ENCODE data around the gene TSNAXIP1. TPM values are rescaled to one million over a fixed set of nuclear protein-coding genes. Genes with fewer than 3 reads are reported as not detected.

The TSNAXIP1 gene
- total and polyA plus RNA-seq, 2 donors (not counting 1 experiment from before 2014, with no cell fraction given) = 0.97 to 1.2 TPM

DNA sequence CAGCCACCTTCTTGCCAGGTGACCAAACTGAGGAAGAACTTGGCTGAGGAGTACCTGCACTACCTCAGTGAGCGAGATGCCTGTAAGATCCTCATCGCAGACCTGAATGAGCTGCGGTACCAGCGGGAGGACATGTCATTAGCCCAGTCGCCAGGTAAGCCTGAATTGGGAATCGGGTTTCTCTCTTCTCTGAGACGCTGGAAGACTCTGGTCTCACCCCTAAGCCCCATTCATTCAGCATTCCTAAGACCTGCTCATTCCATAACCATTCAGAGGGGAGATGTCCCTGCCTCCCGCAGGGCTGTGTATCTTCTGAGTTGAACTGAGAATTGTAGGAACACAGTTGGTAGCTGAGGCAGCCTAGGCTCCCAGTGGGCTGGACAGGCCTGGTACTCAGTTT, 18.4 kb downstream of the TSNAXIP1 start:
- CTCF ChIA-PET = interaction anchor here (4.6 kb wide), 1 partner anchor 9 kb away, joined by 23 read pairs; no protein-coding TSS in a partner anchor
- intact Hi-C loops (cut with micrococcal nuclease) = no loop called here

DNA sequence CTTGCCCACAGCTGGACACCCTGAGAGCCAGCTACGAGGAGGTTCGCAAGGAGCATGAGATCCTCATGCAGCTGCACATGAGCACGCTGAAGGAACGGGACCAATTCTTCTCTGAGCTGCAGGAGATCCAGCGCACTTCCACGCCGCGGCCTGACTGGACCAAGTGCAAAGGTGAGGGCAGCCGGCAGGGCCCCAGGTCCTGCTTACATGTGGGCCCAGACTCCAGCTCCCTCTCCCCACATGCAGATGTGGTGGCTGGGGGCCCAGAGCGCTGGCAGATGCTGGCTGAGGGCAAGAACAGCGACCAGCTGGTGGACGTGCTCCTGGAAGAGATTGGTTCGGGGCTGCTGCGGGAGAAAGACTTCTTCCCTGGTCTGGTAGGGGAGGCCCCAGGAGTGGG, 19.2 kb downstream of the TSNAXIP1 start:
- Histone ChIP-seq H2AFZ (ENCODE audit: insufficient read depth, low read depth, low read length, poor library complexity, severe bottlenecking) (no peak overlapping the region), H3K4me2 (replicated peaks; ENCODE audit: low read depth, low read length, poor library complexity, severe bottlenecking) (no peak overlapping the region), H3K36me3 (replicated peaks in 1 of 2; ENCODE audit: control extremely low read depth in 1 of 2, control insufficient read depth in 1 of 2, extremely low read depth in 1 of 2, insufficient read depth in 2 of 2, low read length in 1 of 2) (peaks cover 0 to 23% of the 10 kb centered on the region in 2 experiments), H3K9ac (ENCODE audit: low read length) (no peak overlapping the region), H3K4me1 (ENCODE audit: control insufficient read depth in 2 of 2, insufficient read depth in 2 of 2, low read length in 2 of 2) (no peaks in the 10 kb centered on the region), H3K9me3 (ENCODE audit: control extremely low read depth in 1 of 3, control insufficient read depth in 2 of 3, insufficient read depth in 1 of 3, low read length in 2 of 3) (no peaks in the 10 kb centered on the region), H3K27me3 (replicated peaks in 1 of 4; ENCODE audit: control extremely low read depth in 1 of 4, control insufficient read depth in 3 of 4, insufficient read depth in 4 of 4, low read length in 3 of 4) (no peaks in the 10 kb centered on the region), H3K4me3 (ENCODE audit: control extremely low read depth in 1 of 5, extremely low read depth in 1 of 5, insufficient read depth in 1 of 5, low read depth in 2 of 5, low read length in 4 of 5) (no peak overlapping the region), H3K79me2 (ENCODE audit: control insufficient read depth, insufficient read depth, low read length) (no peaks in the 10 kb centered on the region), H4K20me1 (ENCODE audit: control insufficient read depth, insufficient read depth, low read length, poor library complexity, severe bottlenecking) (no peaks in the 10 kb centered on the region), H3K27ac (ENCODE audit: low read length in 2 of 2) (no peak overlapping the region)
- Mint-ChIP-seq H3K27ac (no peak overlapping the region), H3K9me3 (ENCODE audit: insufficient read depth) (no peaks in the 10 kb centered on the region), H3K4me3 (no peak overlapping the region), H3K27me3 (no peaks in the 10 kb centered on the region), H3K4me1 (no peaks in the 10 kb centered on the region)
- CTCF ChIA-PET = interaction anchor here (4.6 kb wide), 1 partner anchor 10 kb away, joined by 23 read pairs; no protein-coding TSS in a partner anchor
- TF ChIP-seq, protein P1, sequence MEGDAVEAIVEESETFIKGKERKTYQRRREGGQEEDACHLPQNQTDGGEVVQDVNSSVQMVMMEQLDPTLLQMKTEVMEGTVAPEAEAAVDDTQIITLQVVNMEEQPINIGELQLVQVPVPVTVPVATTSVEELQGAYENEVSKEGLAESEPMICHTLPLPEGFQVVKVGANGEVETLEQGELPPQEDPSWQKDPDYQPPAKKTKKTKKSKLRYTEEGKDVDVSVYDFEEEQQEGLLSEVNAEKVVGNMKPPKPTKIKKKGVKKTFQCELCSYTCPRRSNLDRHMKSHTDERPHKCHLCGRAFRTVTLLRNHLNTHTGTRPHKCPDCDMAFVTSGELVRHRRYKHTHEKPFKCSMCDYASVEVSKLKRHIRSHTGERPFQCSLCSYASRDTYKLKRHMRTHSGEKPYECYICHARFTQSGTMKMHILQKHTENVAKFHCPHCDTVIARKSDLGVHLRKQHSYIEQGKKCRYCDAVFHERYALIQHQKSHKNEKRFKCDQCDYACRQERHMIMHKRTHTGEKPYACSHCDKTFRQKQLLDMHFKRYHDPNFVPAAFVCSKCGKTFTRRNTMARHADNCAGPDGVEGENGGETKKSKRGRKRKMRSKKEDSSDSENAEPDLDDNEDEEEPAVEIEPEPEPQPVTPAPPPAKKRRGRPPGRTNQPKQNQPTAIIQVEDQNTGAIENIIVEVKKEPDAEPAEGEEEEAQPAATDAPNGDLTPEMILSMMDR (IDR thresholded peaks at IDR 0.05) = no peak
- TF ChIP-seq EZH2 (IDR thresholded peaks at IDR 0.05; ENCODE audit: borderline replicate concordance, insufficient read depth, low read depth, low read length, poor library complexity, severe bottlenecking) = no peak
- POLR2A ChIA-PET = interaction anchor here (0.6 kb wide), 1 partner anchor 14 kb away, joined by 5 read pairs; no protein-coding TSS in a partner anchor
- DNase-seq = no peak
- intact Hi-C loops (cut with micrococcal nuclease) = no loop called here
- 97% methylated on average over 14 of the region's 14 CpGs for WGBS (ENCODE audit: insufficient coverage)
- no peak for ATAC-seq (ENCODE audit: low read depth)

More for the DNA sequence above, 18.4 kb downstream of the TSNAXIP1 start:
- no peaks in the 10 kb centered on the region for H3K9me3 ChIP-seq (ENCODE audit: control extremely low read depth in 1 of 3, control insufficient read depth in 2 of 3, insufficient read depth in 1 of 3, low read length in 2 of 3)
- no peak overlapping the region for H3K9ac ChIP-seq (ENCODE audit: low read length)
- TF ChIP-seq EZH2 (IDR thresholded peaks at IDR 0.05; ENCODE audit: borderline replicate concordance, insufficient read depth, low read depth, low read length, poor library complexity, severe bottlenecking) = no peak
- TF ChIP-seq, protein P1 (IDR thresholded peaks at IDR 0.05) = no peak
- H3K4me3 Mint-ChIP-seq = no peak overlapping the region
- no peaks in the 10 kb centered on the region for H4K20me1 ChIP-seq (ENCODE audit: control insufficient read depth, insufficient read depth, low read length, poor library complexity, severe bottlenecking)
- no peak overlapping the region for H3K27ac ChIP-seq (ENCODE audit: low read length in 2 of 2)
- DNase-seq (no peak), ATAC-seq (ENCODE audit: low read depth) (no peak)
- no peaks in the 10 kb centered on the region for H3K4me1 Mint-ChIP-seq
- H3K9me3 Mint-ChIP-seq (ENCODE audit: insufficient read depth) = no peaks in the 10 kb centered on the region
- H3K4me3 ChIP-seq (ENCODE audit: control extremely low read depth in 1 of 5, extremely low read depth in 1 of 5, insufficient read depth in 1 of 5, low read depth in 2 of 5, low read length in 4 of 5) = no peak overlapping the region
- no peaks in the 10 kb centered on the region for H3K27me3 ChIP-seq (replicated peaks in 1 of 4; ENCODE audit: control extremely low read depth in 1 of 4, control insufficient read depth in 3 of 4, insufficient read depth in 4 of 4, low read length in 3 of 4)
- peaks cover 0 to 16% of the 10 kb centered on the region in 2 experiments for H3K36me3 ChIP-seq (replicated peaks in 1 of 2; ENCODE audit: control extremely low read depth in 1 of 2, control insufficient read depth in 1 of 2, extremely low read depth in 1 of 2, insufficient read depth in 2 of 2, low read length in 1 of 2)
- no peak overlapping the region for H2AFZ ChIP-seq (ENCODE audit: insufficient read depth, low read depth, low read length, poor library complexity, severe bottlenecking)
- H3K79me2 ChIP-seq (ENCODE audit: control insufficient read depth, insufficient read depth, low read length) = no peaks in the 10 kb centered on the region
- no peaks in the 10 kb centered on the region for H3K27me3 Mint-ChIP-seq
- no peaks in the 10 kb centered on the region for H3K4me1 ChIP-seq (ENCODE audit: control insufficient read depth in 2 of 2, insufficient read depth in 2 of 2, low read length in 2 of 2)
- WGBS (ENCODE audit: insufficient coverage) = 89% methylated on average over 7 of the region's 8 CpGs
- no peak overlapping the region for H3K4me2 ChIP-seq (replicated peaks; ENCODE audit: low read depth, low read length, poor library complexity, severe bottlenecking)
- no peak overlapping the region for H3K27ac Mint-ChIP-seq
- POLR2A ChIA-PET = no interaction called here

Measured in B cell (primary cell).